ENCODE results near the gene LRRC74B. TPM values are rescaled to one million over a fixed set of nuclear protein-coding genes. Genes with fewer than 3 reads are reported as not detected.
"Not testable (repeated sequence)": the region's sequence is repeated elsewhere in the genome, so short reads cannot be mapped to it uniquely, and the experiment has no call there.

Gene LRRC74B
- total and polyA plus RNA-seq, 2 of the 4 experiments (the other 2 are of a cell fraction) = not detected

DNA sequence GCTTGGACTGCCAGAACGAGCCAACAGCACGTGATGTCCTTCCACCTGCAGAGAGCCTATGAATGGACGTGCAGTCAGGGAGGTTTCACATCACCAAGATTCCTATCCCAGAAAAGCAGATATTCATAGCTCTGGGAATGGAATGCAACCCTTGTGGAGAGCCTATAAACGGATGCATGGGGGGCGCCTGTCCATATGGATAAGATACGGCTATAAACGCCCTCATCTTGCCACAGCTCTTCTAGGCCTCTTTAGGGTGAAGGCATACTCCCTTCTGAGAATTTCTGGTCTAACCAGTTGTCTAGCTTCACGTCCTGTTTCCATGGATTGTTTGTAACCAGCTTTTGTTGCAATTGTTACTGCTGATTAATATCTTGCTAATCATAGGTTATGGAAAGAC, 26.1 kb downstream of the LRRC74B start:
- 80% methylated on average over 2 of the region's 8 CpGs; no CpG with 5 or more reads in 1 of the 2 experiments for WGBS, 2 experiments (ENCODE audit: extremely low coverage in 2 of 2, insufficient read length in 1 of 2)
- H4K8ac ChIP-seq (ENCODE audit: low read depth in 2 of 2, low read length in 2 of 2); H2AK9ac ChIP-seq (replicated peaks; ENCODE audit: low read depth, low read length, poor library complexity); H4K20me1 ChIP-seq (ENCODE audit: insufficient read depth, low read length); H4K5ac ChIP-seq (ENCODE audit: low read depth, low read length); CTCF ChIA-PET; ATAC-seq (ENCODE audit: low read depth); H2AFZ ChIP-seq (replicated peaks; ENCODE audit: low read length, poor library complexity); H3K9me1 ChIP-seq (ENCODE audit: insufficient read depth, low read length); intact Hi-C loops (cut with micrococcal nuclease); H3K14ac ChIP-seq (replicated peaks; ENCODE audit: low read depth, low read length); H3K56ac ChIP-seq (ENCODE audit: extremely low read depth, insufficient read depth, low read length); H3K79me1 ChIP-seq (ENCODE audit: low read depth in 1 of 2, low read length in 2 of 2); H3K27ac ChIP-seq (ENCODE audit: insufficient read depth, low read length); H3K36me3 ChIP-seq (ENCODE audit: control insufficient read depth, insufficient read depth, low read length); in situ Hi-C loops (cut with MboI; ENCODE audit: low sequenced_read_pairs); DNase-seq; H2BK5ac ChIP-seq (ENCODE audit: low read depth, low read length, poor library complexity, severe bottlenecking); H3K4me1 ChIP-seq (ENCODE audit: control insufficient read depth, insufficient read depth, low read length); H3K4me3 ChIP-seq (ENCODE audit: insufficient read depth, low read depth, low read length); H3K9ac ChIP-seq (ENCODE audit: low read depth, low read length); H2BK15ac ChIP-seq (ENCODE audit: low read depth, low read length); H2BK120ac ChIP-seq (ENCODE audit: low read depth, low read length); H3K18ac ChIP-seq (ENCODE audit: low read depth, low read length); H3K23ac ChIP-seq (ENCODE audit: low read depth, low read length); POLR2A ChIA-PET (ENCODE audit: unreplicated experiment); H2BK20ac ChIP-seq (ENCODE audit: low read depth, low read length); dilution Hi-C loops (cut with HindIII; ENCODE audit: low sequenced_read_pairs, unreplicated experiment); H2AK5ac ChIP-seq (ENCODE audit: low read depth, low read length); BruUV-seq (replicated peaks); H3K4me2 ChIP-seq (ENCODE audit: low read depth, low read length); H4K91ac ChIP-seq (ENCODE audit: insufficient read depth, low read depth, low read length); H3K4ac ChIP-seq (ENCODE audit: low read depth, low read length): not testable (repeated sequence)
- Histone ChIP-seq H3K27me3 (ENCODE audit: control insufficient read depth, insufficient read depth, low read length) (peaks cover 17% of the 10 kb centered on the region; the same call in 1 of the 2 replicates), H3K9me3 (ENCODE audit: control insufficient read depth, insufficient read depth, low read length) (peaks cover 10% of the 10 kb centered on the region; the same call in 1 of the 2 replicates)

All from IMR-90 (cell line).